ENCODE data around the gene CDH18. TPM values are rescaled to one million over a fixed set of nuclear protein-coding genes. Genes with fewer than 3 reads are reported as not detected.

Gene CDH18
- total RNA-seq, 4 donors from 2014 or later = 0.76 to 0.99 TPM; not detected in 2

DNA sequence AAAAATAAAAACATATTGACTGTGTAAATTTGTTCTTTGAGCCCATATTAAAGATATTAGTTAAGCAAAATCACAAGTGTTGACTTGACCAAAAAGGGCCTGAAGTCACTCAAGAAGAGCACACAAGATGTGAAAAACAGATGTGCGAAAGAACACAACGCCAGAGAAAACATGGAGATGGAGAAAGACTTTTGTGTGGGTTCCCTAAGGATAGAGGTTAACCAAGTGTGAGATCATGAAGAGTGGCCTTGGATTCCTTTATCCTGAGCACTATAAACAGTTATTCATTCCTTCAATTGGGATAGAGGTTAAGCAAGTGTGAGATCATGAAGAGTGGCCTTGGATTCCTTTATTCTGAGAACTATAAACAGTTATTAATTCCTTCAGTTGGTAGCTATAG, 361.8 kb downstream of the CDH18 start:
- Histone ChIP-seq H3K27me3 (no peaks in the 10 kb centered on the region), H3K4me3 (no peak overlapping the region), H3K27ac (no peak overlapping the region), H3K9me3 (no peaks in the 10 kb centered on the region), H3K4me1 (no peaks in the 10 kb centered on the region), H3K36me3 (no peaks in the 10 kb centered on the region)
- DNase-seq (ENCODE audit: low spot score in 2 of 2) = no peak
- 92% methylated on average over 2 of the region's 2 CpGs for WGBS
- TF ChIP-seq, protein P1, sequence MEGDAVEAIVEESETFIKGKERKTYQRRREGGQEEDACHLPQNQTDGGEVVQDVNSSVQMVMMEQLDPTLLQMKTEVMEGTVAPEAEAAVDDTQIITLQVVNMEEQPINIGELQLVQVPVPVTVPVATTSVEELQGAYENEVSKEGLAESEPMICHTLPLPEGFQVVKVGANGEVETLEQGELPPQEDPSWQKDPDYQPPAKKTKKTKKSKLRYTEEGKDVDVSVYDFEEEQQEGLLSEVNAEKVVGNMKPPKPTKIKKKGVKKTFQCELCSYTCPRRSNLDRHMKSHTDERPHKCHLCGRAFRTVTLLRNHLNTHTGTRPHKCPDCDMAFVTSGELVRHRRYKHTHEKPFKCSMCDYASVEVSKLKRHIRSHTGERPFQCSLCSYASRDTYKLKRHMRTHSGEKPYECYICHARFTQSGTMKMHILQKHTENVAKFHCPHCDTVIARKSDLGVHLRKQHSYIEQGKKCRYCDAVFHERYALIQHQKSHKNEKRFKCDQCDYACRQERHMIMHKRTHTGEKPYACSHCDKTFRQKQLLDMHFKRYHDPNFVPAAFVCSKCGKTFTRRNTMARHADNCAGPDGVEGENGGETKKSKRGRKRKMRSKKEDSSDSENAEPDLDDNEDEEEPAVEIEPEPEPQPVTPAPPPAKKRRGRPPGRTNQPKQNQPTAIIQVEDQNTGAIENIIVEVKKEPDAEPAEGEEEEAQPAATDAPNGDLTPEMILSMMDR (IDR thresholded peaks at IDR 0.05) = no peak
- TF ChIP-seq EP300 (IDR thresholded peaks at IDR 0.05) (no peak), POLR2A (IDR thresholded peaks at IDR 0.05) (no peak), POLR2AphosphoS5 (IDR thresholded peaks at IDR 0.05) (no peak)

DNA sequence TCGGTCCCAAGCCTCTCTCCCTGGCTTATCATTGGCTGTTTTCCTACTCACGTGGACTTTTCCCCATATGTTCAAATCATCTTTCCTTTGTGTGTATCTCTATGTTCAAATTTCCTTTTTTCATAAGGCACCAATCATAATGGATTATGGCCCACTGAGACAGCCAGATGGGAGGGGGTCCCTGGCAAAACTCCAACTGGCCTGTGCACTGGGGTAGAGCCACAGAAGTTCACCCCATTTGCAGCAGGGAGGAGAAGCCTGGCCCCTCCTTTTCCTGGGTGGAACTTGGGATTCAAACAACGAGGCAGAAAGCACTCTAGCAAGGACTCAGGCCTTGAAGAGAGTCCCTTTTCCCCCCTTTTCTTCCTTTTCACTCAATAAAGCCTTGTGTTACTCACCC, 362.4 kb downstream of the CDH18 start:
- TF ChIP-seq, protein P1 (IDR thresholded peaks at IDR 0.05) = no peak
- no peak for TF ChIP-seq POLR2AphosphoS5 (IDR thresholded peaks at IDR 0.05)
- TF ChIP-seq EP300 (IDR thresholded peaks at IDR 0.05) = no peak
- no peak for TF ChIP-seq POLR2A (IDR thresholded peaks at IDR 0.05)
- no peaks in the 10 kb centered on the region for H3K9me3 ChIP-seq
- H3K36me3 ChIP-seq = no peaks in the 10 kb centered on the region
- 82% methylated on average over 3 of the region's 3 CpGs for WGBS
- H3K4me1 ChIP-seq = no peaks in the 10 kb centered on the region
- no peak for DNase-seq (ENCODE audit: low spot score in 2 of 2)
- H3K27me3 ChIP-seq = no peaks in the 10 kb centered on the region
- no peak overlapping the region for H3K27ac ChIP-seq
- H3K4me3 ChIP-seq = no peak overlapping the region

DNA sequence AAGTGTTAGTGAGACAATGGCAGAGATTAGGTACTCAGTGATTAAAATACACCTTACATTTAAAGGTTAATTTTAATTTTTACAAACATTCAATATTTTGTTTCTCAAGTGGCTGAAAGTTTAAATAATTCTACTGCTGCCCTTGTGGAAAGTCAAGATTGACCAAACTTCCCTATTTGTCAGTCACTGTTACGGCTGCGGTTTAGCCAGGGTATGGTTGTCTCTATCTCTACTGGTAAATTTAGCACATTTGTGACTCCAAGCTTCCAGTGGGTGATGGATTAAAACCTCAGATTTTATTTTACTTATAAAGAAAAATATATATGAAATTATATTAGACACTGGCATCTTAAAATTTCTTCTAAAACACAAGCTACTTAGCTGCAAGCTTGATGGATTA, 368.4 kb downstream of the CDH18 start:
- no peaks in the 10 kb centered on the region for H3K36me3 ChIP-seq
- H3K9me3 ChIP-seq = no peaks in the 10 kb centered on the region
- TF ChIP-seq EP300 (IDR thresholded peaks at IDR 0.05) = no peak
- TF ChIP-seq POLR2AphosphoS5 (IDR thresholded peaks at IDR 0.05) = no peak
- TF ChIP-seq POLR2A (IDR thresholded peaks at IDR 0.05) = no peak
- TF ChIP-seq, protein P1 (IDR thresholded peaks at IDR 0.05) = no peak
- no peaks in the 10 kb centered on the region for H3K27me3 ChIP-seq
- H3K4me1 ChIP-seq = no peaks in the 10 kb centered on the region
- no peak for DNase-seq (ENCODE audit: low spot score in 2 of 2)
- WGBS = 84% methylated on average over 2 of the region's 2 CpGs
- no peak overlapping the region for H3K4me3 ChIP-seq
- no peak overlapping the region for H3K27ac ChIP-seq

DNA sequence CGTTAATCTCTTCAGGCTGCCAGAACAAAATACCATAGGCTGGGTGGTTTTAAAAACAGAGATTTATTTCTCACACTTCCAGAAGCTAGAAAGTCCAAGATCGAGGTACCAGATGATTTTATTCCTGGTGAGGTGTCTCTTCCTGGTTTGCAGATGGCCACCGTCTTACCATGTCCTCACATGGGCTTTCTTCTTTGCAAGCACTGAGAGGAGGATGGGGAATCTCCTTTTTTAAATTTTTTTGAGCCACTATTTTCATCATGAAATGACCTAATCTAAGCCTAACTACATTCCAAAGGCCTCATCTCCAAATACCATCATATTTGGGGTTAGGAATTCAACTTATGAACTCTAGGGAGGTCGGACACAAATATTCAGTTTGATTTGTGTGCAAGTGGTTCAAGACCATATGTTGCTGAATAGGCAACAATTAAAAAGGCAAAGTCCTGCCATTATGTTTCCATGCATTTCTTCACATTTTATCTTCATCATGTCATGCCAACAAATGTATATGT, 371.2 kb downstream of the CDH18 start:
- Histone ChIP-seq H3K4me1 (no peaks in the 10 kb centered on the region), H3K4me3 (no peak overlapping the region), H3K27me3 (no peaks in the 10 kb centered on the region), H3K36me3 (no peaks in the 10 kb centered on the region), H3K27ac (no peak overlapping the region), H3K9me3 (no peaks in the 10 kb centered on the region)
- TF ChIP-seq POLR2A (IDR thresholded peaks at IDR 0.05) (no peak), POLR2AphosphoS5 (IDR thresholded peaks at IDR 0.05) (no peak), EP300 (IDR thresholded peaks at IDR 0.05) (no peak)
- TF ChIP-seq, protein P1 (IDR thresholded peaks at IDR 0.05) = no peak
- 74% methylated on average over 4 of the region's 4 CpGs for WGBS
- DNase-seq (ENCODE audit: low spot score in 2 of 2) = no peak

DNA sequence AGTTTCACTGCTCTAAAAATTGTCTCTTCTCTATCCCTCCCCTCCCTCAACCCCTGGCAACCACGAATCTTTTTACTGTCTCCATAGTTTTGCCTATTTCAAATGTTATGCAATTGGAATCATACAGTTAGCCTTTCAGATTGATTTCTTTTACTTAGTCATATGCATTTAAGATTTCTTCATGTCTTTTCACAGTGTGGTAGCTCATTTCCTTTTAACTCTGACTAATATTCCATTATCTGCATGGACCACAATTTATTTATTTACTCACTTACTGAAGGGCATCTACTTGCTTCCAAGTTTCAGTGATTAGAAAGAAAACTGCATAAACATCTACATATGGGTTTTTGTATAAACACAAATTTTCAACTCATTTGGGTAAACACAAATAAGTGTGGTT, 372.3 kb downstream of the CDH18 start:
- DNase-seq (ENCODE audit: low spot score in 2 of 2) = no peak
- H3K27me3 ChIP-seq = no peaks in the 10 kb centered on the region
- H3K9me3 ChIP-seq = no peaks in the 10 kb centered on the region
- no peak overlapping the region for H3K27ac ChIP-seq
- no peak for TF ChIP-seq POLR2AphosphoS5 (IDR thresholded peaks at IDR 0.05)
- no peak for TF ChIP-seq POLR2A (IDR thresholded peaks at IDR 0.05)
- TF ChIP-seq, protein P1 (IDR thresholded peaks at IDR 0.05) = no peak
- TF ChIP-seq EP300 (IDR thresholded peaks at IDR 0.05) = no peak
- no peaks in the 10 kb centered on the region for H3K36me3 ChIP-seq
- 78% methylated on average over 1 of the region's 1 CpG for WGBS
- no peaks in the 10 kb centered on the region for H3K4me1 ChIP-seq
- no peak overlapping the region for H3K4me3 ChIP-seq
